ENCODE results near the gene DDIAS. TPM values are rescaled to one million over a fixed set of nuclear protein-coding genes. Genes with fewer than 3 reads are reported as not detected.
A peak's percentile ranks its signal among the peaks of the same experiment; 100 is the strongest.

The DDIAS gene
- total and polyA plus RNA-seq, 11 donors: 0.08 to 3.5 (median 0.58) TPM; not detected in 1

DNA sequence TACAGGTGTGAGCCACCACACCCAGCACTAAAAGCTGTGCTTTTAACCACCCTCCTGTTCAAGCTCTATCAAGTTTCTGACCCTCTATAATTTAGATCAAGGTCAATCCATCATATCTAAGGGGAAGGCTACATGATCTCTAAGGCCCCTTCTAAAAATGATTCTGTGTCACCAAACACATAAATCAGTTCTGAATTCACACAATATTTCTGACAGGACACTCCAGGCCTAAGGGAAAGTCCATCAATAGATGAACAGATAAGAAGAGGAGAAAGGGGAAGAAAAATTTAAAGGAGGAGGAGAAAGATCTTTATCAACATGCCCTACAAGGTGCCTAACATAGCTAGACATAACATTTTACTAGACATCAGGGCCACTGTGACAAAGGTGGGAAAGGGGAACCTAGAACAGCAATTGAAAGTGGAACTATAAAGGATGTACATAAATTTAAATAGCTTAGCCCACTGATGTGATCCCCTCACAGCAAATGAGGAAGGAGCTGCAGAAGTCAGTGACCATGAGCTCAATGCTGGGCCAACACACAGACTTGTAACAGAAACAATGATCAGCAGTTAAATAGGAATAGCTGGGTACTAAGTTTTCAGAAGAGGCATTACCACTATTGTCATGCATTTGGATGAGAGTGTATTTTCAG lies 6.0 kb upstream of the DDIAS start:
- DNase-seq: no peak
- peaks cover 0 to 72% (median 24%) of the 10 kb centered on the region in 12 donors for H3K4me1 ChIP-seq
- H3K36me3 ChIP-seq: no peaks in the 10 kb centered on the region
- H3K27me3 ChIP-seq: no peaks in the 10 kb centered on the region
- H3K9me3 ChIP-seq: no peaks in the 10 kb centered on the region
- no peak overlapping the region for H3K4me3 ChIP-seq
- intact Hi-C loops (cut with DNase I): loop anchor here in 1 of 10 donors (2.0 kb wide), 1 partner anchor 21 kb away; no protein-coding TSS in a partner anchor
- ATAC-seq: no peak
- no peak for TF ChIP-seq POLR2A (IDR thresholded peaks at IDR 0.05)
- TF ChIP-seq, protein P1, sequence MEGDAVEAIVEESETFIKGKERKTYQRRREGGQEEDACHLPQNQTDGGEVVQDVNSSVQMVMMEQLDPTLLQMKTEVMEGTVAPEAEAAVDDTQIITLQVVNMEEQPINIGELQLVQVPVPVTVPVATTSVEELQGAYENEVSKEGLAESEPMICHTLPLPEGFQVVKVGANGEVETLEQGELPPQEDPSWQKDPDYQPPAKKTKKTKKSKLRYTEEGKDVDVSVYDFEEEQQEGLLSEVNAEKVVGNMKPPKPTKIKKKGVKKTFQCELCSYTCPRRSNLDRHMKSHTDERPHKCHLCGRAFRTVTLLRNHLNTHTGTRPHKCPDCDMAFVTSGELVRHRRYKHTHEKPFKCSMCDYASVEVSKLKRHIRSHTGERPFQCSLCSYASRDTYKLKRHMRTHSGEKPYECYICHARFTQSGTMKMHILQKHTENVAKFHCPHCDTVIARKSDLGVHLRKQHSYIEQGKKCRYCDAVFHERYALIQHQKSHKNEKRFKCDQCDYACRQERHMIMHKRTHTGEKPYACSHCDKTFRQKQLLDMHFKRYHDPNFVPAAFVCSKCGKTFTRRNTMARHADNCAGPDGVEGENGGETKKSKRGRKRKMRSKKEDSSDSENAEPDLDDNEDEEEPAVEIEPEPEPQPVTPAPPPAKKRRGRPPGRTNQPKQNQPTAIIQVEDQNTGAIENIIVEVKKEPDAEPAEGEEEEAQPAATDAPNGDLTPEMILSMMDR (IDR thresholded peaks at IDR 0.05): no peak
- H3K27ac ChIP-seq: peak overlapping the region in 1 of 12 donors; percentile 30

- no peak overlapping the region for H3K4me3 ChIP-seq
- intact Hi-C loops (cut with DNase I): loop anchor here in 1 of 10 donors (2.0 kb wide), 1 partner anchor 21 kb away; no protein-coding TSS in a partner anchor
- H3K27ac ChIP-seq: peak overlapping the region in 1 of 12 donors; percentile 30
- no peaks in the 10 kb centered on the region for H3K27me3 ChIP-seq
- peaks cover 0 to 67% (median 24%) of the 10 kb centered on the region in 12 donors for H3K4me1 ChIP-seq
- TF ChIP-seq POLR2A (IDR thresholded peaks at IDR 0.05): no peak
- TF ChIP-seq, protein P1 (IDR thresholded peaks at IDR 0.05): no peak
- no peaks in the 10 kb centered on the region for H3K36me3 ChIP-seq
- H3K9me3 ChIP-seq: no peaks in the 10 kb centered on the region
- DNase-seq (no peak), ATAC-seq (no peak)
- WGBS, 4 donors: 93 to 95% (median 94%) methylated on average over 6 of the region's 6 CpGs
Measured at GRCh38 chr11:82896183-82896582, 5.4 kb upstream of the DDIAS start.

DNA sequence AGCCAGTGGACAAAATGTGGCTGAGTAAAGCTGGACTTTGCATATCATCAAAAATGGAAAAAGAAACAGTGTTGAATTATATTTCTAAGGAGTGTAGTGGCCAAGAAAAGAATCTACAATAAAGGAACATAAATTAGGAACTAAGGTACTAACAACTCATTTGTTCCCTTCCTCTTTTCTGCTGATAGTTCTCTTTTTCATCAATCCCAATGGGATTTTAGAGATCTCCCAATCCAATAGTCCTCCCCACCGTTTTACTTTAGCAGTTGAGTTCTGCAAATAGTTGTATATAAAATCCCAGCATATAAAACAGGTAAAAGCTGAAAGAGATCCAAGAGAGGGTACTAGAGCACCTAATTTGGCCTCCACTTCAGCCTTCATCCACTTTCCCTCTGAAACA lies 3.3 kb upstream of the DDIAS start:
- H3K27me3 ChIP-seq: no peaks in the 10 kb centered on the region
- TF ChIP-seq, protein P1 (IDR thresholded peaks at IDR 0.05): no peak
- TF ChIP-seq POLR2A (IDR thresholded peaks at IDR 0.05): no peak
- no peaks in the 10 kb centered on the region for H3K9me3 ChIP-seq
- peak overlapping the region in 8 of 12 donors; percentile 67 to 93 (median 74) for H3K4me3 ChIP-seq
- no peaks in the 10 kb centered on the region for H3K36me3 ChIP-seq
- H3K4me1 ChIP-seq: peaks cover 0 to 65% (median 25%) of the 10 kb centered on the region in 12 donors
- ATAC-seq (no peak), DNase-seq (no peak)
- 29 to 45% (median 35%) methylated on average over 1 of the region's 1 CpG for WGBS, 4 donors
- intact Hi-C loops (cut with DNase I): no loop called here
- peak overlapping the region in 3 of 12 donors; percentile 17 to 93 (median 86) for H3K27ac ChIP-seq

DNA sequence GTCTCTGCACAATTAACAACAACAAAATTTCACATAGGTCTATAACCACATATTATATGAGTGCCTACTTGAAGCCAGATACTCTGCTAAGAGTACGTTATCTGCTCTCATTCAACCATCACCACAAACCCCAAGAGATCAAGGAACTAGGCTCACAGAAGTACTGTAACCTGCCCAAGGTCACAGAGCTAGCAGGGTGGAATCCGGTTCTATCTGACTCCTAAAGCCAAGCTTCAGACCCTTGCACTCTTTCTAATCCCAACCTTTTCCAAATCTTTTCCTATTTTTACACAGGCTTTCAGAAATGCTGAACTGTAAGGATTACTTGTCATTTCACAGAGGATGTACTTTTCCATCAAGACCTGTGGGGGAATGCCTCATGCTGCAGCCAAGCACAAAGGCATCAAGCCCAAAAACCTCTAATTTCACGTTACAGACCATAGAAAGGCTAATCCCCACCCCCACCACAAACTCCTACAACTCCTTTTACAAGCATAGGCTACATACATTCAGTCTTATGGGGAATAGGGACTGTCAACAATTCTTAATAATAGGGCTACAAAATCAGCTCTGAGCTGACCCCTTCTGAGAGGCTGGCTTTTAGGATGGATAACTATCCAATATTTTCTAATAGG lies 2.2 kb upstream of the DDIAS start:
- DNase-seq: no peak

More for the DNA sequence above, 2.2 kb upstream of the DDIAS start:
- Histone ChIP-seq H3K4me1 (peaks cover 0 to 62% (median 25%) of the 10 kb centered on the region in 12 donors), H3K9me3 (no peaks in the 10 kb centered on the region), H3K36me3 (no peaks in the 10 kb centered on the region), H3K27ac (peak overlapping the region in 11 of 12 donors; percentile 81 to 93 (median 86)), H3K27me3 (no peaks in the 10 kb centered on the region), H3K4me3 (peak overlapping the region; percentile 55 to 93 (median 74))
- TF ChIP-seq, protein P1 (IDR thresholded peaks at IDR 0.05): no peak
- TF ChIP-seq POLR2A (IDR thresholded peaks at IDR 0.05): no peak
- 14 to 23% (median 15%) methylated on average over 3 of the region's 3 CpGs for WGBS, 4 donors
- ATAC-seq: no peak
- intact Hi-C loops (cut with DNase I): no loop called here

Data from heart left ventricle (tissue), 16 donors.